Right lobe of liver (tissue), 6 donors: ENCODE results near the gene RIOK2. TPM values are rescaled to one million over a fixed set of nuclear protein-coding genes. Genes with fewer than 3 reads are reported as not detected.

Source experiments
- ATAC-seq, 4 donors: fragments of 200-7000 bp; cut with Tn5 transposase; one replicate each; pipeline ENCODE4 v1.9.1; 2020; ENCODE audit warnings: mild to moderate bottlenecking in 4 of 4, moderate library complexity in 4 of 4
- DNase-seq, 3 donors: peaks; one replicate each; pipeline ENCODE4 v3.0.0-alpha.2; 2020
- H3K27ac ChIP-seq, 3 donors: fragments of 200-600 bp; one replicate each; pipeline ENCODE4 v1.8.0; 2022
- H3K27me3 ChIP-seq, 2 donors: fragments of 200-600 bp; one replicate each; pipeline ENCODE4 v1.8.0; 2022
- H3K36me3 ChIP-seq, 4 donors: fragments of 200-600 bp; sonication (generic) in 1 of 4; one replicate each; pipeline versions ENCODE4 v1.5.1 to v1.8.0; 2017 to 2022; ENCODE audit warnings: control low read depth in 1 of 4
- H3K4me1 ChIP-seq, 4 donors: fragments of 200-600 bp; sonication (generic) in 1 of 4; one replicate each; pipeline versions ENCODE4 v1.5.1 to v1.8.0; 2017 to 2022; ENCODE audit warnings: control low read depth in 1 of 4
- H3K4me3 ChIP-seq, 3 donors: fragments of 200-600 bp; one replicate each; pipeline ENCODE4 v1.8.0; 2022
- H3K9me3 ChIP-seq, 4 donors: fragments of 200-600 bp; sonication (generic) in 1 of 4; one replicate each; pipeline versions ENCODE4 v1.5.1 to v1.8.0; 2017 to 2022; ENCODE audit warnings: control low read depth in 1 of 4
- POLR2A ChIP-seq: fragments of 450-650 bp; IDR thresholded peaks from one replicate; pipeline ENCODE4 v1.6.1; 2017; ENCODE audit warnings: antibody characterized with exemption, mild to moderate bottlenecking
- WGBS: methylation state at CpG from one replicate; pipeline ENCODE4 v1.1.6; 2018; ENCODE audit warnings: low coverage, low lambda C conversion rate; ENCODE audit not compliant: insufficient coverage; ENCODE audit errors: missing lambda C conversion rate; 5-methylcytosine and 5-hydroxymethylcytosine counted together
- intact Hi-C, 2 donors: fragments of 100-400 bp; cut with DNase I; formaldehyde crosslinking; loops; one replicate each; pipeline versions ENCODE4 v1.11.2 to v1.14.1; 2022
- small RNA-seq, 2 experiments: library from RNA; depleted of rRNA; stranded (forward); fragments of <200 nt; gene quantifications; one replicate each; pipeline ENCODE3, GENCODE V24; 2016
- total RNA-seq, 6 experiments: library from RNA; depleted of rRNA in 2 of 6; stranded (reverse); fragments of >200 nt in 2 of 6; fragmentation: NEBNext Ultra II Directional in 3 of 6; extraction: Animal tissue kit (Norgen Biotek cat#: 25700) in 3 of 6; gene quantifications; one replicate each; pipeline versions ENCODE4 v1.1.0 to v1.2.4, GENCODE V29; 2016 to 2023
- TF ChIP-seq, protein P1 (sequence below), 4 donors: fragments of 200-600 bp in 3 of 4; fragments of 450-650 bp in 1 of 4; IDR thresholded peaks; one replicate each; pipeline versions ENCODE4 v1.5.1 to v1.8.0; 2016 to 2022; ENCODE audit warnings: antibody characterized with exemption in 4 of 4, mild to moderate bottlenecking in 2 of 4
- donor health status: DM: no; HTN: yes; CAD: no.
- donor health status: DM: no; HTN: no; CAD: no.
- donor health status: DM: no; HTN: no; CAD: no.
- donor health status: DM: no; HTN: yes; CAD: no.
- donor health status: DM: no; HTN: yes; CAD: no.

RIOK2 gene
- total RNA-seq, 6 experiments from 2014 or later, result 7.0 to 17.6 (median 10.4) TPM

DNA sequence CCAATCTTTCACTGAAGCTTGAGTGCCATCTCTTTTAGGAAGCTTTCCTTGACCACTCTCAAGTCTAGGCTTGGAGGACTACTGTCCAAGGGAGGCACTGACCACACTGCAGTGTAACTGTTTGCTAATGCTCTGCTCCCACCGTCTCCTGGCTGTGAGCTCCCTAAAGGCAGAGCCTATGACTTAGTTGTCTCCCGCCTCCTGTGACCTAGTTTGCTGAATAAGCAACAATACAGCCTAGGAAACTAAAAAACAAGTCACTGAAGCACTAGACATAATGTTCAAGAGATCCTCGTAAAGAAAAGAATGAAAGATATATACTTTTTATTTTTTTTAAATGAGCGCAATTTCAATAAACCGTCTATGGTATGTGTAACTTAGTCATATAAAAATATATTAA, 72.0 kb downstream of the RIOK2 start:
- ATAC-seq, result no peak
- intact Hi-C loops, result no loop called here
- DNase-seq, result no peak
- no peaks in the 10 kb centered on the region for H3K4me1 ChIP-seq
- H3K27me3 ChIP-seq, result no peaks in the 10 kb centered on the region
- H3K27ac ChIP-seq, result no peak overlapping the region
- H3K9me3 ChIP-seq, result no peaks in the 10 kb centered on the region
- no peak overlapping the region for H3K4me3 ChIP-seq
- TF ChIP-seq POLR2A, result no peak
- TF ChIP-seq, protein P1, sequence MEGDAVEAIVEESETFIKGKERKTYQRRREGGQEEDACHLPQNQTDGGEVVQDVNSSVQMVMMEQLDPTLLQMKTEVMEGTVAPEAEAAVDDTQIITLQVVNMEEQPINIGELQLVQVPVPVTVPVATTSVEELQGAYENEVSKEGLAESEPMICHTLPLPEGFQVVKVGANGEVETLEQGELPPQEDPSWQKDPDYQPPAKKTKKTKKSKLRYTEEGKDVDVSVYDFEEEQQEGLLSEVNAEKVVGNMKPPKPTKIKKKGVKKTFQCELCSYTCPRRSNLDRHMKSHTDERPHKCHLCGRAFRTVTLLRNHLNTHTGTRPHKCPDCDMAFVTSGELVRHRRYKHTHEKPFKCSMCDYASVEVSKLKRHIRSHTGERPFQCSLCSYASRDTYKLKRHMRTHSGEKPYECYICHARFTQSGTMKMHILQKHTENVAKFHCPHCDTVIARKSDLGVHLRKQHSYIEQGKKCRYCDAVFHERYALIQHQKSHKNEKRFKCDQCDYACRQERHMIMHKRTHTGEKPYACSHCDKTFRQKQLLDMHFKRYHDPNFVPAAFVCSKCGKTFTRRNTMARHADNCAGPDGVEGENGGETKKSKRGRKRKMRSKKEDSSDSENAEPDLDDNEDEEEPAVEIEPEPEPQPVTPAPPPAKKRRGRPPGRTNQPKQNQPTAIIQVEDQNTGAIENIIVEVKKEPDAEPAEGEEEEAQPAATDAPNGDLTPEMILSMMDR (IDR thresholded peaks at IDR 0.05), result no peak
- 71% methylated on average over 5 of the region's 5 CpGs for WGBS
- no peaks in the 10 kb centered on the region for H3K36me3 ChIP-seq

Small RNA genes within 50 kb of the gene (small RNA-seq; reads per million reads assigned to genes)
- gene RNU1-73P, result 0 reads per million in 2 experiments

Other genes starting within 250 kb of the RIOK2 start
- gene LNPEP, start 247.2 kb downstream of the RIOK2 start, total RNA-seq, result 10 to 100 TPM in 2 of 6 experiments, 1 to 10 TPM in 4; 7.5 to 11.2 (median 9.9) TPM
- gene LIX1, start 40.6 kb downstream of the RIOK2 start, total RNA-seq, result not detected